ENCODE results near the gene TBXAS1.

The TBXAS1 gene

DNA sequence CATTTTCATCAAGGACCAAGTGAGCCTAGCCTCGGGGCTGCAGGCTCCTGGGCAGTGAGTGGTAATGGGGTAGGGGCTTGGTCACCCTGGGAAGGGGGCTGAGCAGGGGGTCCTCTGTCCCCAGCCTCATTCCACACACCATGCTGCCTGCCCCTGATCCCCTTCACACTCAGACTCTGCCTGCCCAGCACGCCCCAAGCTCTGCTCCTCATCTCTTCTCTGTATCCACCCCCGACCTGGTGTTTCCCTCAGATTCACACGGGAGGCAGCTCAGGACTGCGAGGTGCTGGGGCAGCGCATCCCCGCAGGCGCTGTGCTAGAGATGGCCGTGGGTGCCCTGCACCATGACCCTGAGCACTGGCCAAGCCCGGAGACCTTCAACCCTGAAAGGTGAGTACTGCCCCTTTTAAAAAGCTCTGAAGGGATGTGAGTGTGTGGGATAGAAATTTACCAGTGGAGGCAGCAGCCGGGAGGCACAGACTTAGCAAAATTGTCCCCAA lies 186.5 kb downstream of the TBXAS1 start:
- in situ Hi-C loops (cut with HindIII; ENCODE audit: low sequenced_read_pairs) = loop anchor here (25.0 kb wide), 1 partner anchor 528 kb away; the partner anchor contains the start of gene KLRG2

DNA sequence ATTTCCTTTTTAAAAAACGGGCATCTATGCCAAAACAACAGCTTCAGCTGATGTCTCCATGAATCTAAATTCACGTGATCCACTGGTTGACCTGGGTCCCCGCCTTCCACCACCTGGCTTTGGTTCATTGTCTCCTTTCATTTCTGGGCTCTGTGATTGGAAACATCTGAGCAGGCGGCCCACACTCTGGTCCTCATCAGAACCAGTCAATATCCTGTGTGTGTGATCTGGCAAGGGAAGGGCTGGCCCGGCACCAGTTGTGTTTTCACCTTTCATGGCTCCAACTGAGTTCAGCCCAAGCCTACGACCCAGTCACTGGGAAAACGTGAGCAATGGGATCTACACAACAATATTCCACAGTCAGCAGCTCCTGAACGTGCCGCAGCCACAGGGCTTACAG lies 187.5 kb downstream of the TBXAS1 start:
- in situ Hi-C loops (cut with HindIII; ENCODE audit: low sequenced_read_pairs) = loop anchor here (25.0 kb wide), 1 partner anchor 529 kb away; the partner anchor contains the start of gene KLRG2

DNA sequence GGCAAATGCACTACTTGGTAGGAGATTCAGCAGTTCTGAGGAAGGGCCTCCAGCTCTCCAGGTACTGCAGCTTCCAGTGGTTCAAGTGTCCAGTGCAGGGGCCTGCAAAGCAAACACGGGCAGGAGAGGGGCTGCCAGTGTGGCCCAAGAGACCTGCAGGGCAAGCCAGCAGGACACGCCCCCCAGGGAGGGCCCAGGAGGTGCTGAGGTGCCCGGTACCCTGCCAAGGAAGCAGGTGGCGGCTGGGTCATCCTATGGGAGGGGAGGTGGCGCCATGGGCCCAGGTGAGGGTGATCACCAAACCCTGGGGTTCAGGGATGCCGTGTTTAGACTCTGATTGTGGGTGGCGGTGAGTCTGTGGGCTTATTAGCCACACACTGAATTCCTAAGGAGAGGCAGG lies 188.0 kb downstream of the TBXAS1 start:
- in situ Hi-C loops (cut with HindIII; ENCODE audit: low sequenced_read_pairs) = loop anchor here (25.0 kb wide), 1 partner anchor 530 kb away; the partner anchor contains the start of gene KLRG2

DNA sequence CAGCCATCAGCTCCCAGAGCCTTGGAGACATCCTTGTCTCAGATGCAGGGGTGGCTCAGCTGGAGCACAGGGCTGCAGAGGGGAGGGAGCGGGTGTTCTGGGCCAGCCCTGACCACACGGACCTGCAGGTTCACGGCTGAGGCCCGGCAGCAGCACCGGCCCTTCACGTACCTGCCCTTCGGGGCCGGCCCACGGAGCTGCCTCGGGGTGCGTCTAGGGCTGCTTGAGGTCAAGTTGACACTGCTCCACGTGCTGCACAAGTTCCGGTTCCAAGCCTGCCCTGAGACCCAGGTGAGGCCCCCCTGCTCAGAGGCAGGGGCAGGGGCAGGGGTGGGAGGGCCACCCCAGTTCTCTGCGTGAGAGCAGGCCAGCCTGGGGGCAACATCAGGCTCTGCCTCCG lies 188.5 kb downstream of the TBXAS1 start:
- in situ Hi-C loops (cut with HindIII; ENCODE audit: low sequenced_read_pairs) = loop anchor here (25.0 kb wide), 1 partner anchor 530 kb away; the partner anchor contains the start of gene KLRG2

DNA sequence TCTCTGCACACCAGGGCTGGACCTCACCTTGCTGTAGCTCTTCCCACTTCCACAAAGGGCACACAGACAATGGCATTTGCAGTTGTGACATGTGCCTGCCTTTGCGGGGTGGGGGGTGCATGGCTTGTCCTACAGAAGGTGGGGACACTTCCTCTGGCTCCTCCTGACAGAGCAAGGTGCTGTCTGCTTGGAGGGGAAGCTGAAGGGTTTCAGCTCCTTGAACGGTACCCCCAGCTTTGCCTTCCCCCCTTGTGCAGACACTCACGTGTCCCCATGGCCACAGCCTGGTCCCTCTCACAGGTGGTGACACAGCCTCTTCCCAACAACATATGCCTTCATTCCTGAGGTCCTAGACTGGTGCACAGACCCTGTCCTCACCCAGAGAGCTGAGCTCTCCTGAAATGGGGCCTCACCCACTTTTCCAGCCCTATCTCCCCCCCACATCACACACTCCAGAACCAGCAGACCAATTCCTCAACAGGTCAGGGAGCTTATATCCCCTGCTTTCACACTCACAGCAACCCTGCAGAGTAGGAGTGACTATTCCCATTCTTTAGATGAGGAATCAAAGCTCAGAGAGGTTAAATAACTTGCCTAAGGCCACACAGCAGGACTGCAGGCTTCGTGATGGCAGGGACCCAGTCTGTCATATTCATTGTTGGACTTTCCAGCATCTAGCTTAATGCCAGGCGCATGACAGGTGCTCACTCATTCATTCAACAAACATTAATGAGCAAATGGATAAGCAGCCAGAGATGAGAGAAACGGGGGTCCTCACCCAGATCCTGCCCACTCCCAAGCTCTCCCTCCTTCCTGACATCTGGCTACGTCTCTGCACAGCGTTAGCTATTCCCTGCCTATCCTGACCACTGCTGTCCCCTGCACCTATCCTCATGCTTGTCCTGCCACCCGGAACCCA lies 189.3 kb downstream of the TBXAS1 start:
- in situ Hi-C loops (cut with HindIII; ENCODE audit: low sequenced_read_pairs) = loop anchor here (25.0 kb wide), 1 partner anchor 531 kb away; the partner anchor contains the start of gene KLRG2

DNA sequence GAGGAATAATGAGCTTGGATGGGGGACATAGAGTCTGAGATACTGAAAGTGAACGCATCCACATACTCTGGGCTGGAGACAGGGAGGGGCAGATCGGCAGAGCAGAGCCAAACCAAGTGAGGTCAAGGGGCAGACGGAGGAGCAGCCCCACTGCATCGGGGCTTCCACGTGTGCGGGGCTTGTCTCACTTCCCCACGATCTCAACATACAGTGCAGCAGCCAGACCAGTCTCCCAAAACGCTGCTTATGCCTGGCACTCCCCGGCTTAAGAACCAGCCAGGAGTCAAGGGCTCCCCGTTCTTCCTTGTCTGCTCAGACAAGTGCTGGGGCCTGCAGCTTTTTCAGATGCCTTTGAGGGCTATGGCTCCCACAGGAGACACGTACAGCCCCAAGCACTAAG lies 190.1 kb downstream of the TBXAS1 start:
- in situ Hi-C loops (cut with HindIII; ENCODE audit: low sequenced_read_pairs) = loop anchor here (25.0 kb wide), 1 partner anchor 532 kb away; the partner anchor contains the start of gene KLRG2

DNA sequence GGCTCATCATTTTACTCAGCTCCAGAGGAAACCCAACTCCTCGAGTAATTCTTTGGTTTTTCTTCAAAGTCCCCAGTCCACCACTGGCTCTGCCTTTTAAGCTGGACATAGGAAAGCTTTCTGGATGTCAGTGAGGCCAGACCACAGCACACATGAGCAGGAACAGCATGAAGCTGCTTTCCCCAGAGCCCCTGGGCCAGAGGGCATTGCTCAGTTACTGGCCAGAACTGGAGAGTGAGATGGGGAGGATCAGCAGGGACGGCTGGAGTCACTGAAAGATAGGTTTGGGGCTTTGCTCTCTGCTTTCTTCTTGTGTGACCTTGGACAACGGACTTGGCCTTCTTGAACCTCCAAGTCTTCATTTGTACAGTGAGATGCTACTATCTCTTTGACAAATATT lies 190.5 kb downstream of the TBXAS1 start:
- in situ Hi-C loops (cut with HindIII; ENCODE audit: low sequenced_read_pairs) = loop anchor here (25.0 kb wide), 1 partner anchor 532 kb away; the partner anchor contains the start of gene KLRG2

DNA sequence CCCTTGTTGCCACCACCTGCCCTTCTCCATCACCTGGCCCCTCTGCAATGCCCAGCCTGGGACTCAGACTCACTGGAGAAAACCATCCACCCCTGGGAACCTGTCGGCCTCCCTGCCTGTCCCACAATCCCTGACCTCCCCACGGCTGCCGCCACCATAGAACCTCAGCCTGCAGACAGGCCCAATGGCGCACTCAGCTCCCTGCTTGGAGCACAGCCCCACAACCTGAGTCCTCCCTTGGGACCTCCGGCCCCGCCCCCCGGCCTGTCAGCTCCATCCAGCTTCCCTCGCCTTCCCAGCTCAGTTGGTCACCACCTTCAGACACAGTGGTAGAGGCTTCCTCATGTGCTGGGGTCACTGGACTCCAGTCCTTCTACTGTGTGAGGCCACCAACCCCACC lies 192.5 kb downstream of the TBXAS1 start:
- in situ Hi-C loops (cut with HindIII; ENCODE audit: low sequenced_read_pairs) = loop anchor here (25.0 kb wide), 1 partner anchor 534 kb away; the partner anchor contains the start of gene KLRG2

DNA sequence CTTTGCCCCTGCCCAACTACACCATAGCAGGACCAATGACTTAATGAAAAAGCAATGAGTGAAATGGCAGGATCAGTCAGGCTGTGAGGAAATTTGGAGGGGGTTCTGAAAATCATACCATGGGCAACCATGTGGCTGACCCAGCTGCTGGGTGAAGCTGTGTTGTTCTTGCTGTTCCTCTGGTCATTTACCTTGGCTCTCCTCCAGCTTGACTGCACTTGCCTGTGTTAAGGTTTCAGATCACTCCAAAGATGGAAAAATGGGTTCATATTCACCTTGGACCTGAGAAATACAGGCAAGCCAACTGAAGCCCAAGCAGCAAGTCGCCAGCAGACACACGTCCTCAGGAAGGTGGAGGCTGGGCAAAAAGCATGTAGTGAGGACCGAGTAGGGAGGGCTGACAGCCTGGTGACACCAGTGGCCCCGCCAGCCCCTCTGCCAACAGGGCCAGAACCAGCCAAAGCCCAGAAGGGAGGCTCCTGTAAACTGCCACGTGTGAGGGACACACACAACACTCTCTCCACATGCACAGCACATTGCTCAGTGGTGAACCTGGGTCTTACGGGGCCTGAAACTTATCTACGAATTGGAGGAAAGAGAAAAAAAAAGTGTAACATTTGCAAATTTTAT lies 193.6 kb downstream of the TBXAS1 start:
- in situ Hi-C loops (cut with HindIII; ENCODE audit: low sequenced_read_pairs) = loop anchor here (25.0 kb wide), 1 partner anchor 535 kb away; the partner anchor contains the start of gene KLRG2

DNA sequence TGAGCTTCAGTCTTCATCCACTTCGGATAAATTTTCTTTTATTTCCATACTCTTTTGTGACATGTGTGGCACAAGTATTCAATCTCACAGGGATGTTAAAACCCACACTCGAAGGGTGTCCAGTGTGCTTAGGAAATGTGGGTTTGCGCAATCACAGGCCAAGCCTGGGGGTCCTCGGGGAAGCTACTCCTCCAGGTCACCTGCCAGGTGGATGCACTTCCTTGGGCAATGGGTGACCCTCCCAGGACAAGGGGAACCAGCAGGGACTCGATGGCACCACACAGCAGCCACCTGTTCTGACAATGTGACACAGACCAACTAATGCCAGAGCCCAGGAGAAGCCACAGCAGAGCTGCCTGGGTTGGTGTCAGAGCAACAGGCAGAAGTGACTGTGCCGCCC lies 194.7 kb downstream of the TBXAS1 start:
- in situ Hi-C loops (cut with HindIII; ENCODE audit: low sequenced_read_pairs) = loop anchor here (25.0 kb wide), 1 partner anchor 536 kb away; the partner anchor contains the start of gene KLRG2

DNA sequence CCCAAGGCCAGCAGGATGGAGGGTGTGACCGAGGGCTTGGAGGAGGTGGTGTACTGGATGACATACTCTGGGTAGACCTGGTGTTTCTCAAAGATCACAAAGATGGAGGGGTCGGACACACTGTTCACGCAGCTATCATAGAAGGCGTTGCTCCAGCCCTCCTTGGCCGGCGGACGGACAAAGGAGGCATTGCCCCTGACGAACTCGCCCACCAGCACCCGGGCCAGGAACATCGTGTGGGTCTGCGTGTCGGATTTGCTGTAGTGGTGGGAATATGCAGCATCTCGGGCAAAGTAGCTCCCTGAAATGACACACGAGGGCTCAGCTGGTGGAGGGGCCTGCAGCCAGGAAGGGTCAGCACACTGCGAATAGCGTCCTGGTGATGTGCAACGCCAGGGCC lies 195.5 kb downstream of the TBXAS1 start:
- in situ Hi-C loops (cut with HindIII; ENCODE audit: low sequenced_read_pairs) = loop anchor here (25.0 kb wide), 1 partner anchor 537 kb away; the partner anchor contains the start of gene KLRG2

DNA sequence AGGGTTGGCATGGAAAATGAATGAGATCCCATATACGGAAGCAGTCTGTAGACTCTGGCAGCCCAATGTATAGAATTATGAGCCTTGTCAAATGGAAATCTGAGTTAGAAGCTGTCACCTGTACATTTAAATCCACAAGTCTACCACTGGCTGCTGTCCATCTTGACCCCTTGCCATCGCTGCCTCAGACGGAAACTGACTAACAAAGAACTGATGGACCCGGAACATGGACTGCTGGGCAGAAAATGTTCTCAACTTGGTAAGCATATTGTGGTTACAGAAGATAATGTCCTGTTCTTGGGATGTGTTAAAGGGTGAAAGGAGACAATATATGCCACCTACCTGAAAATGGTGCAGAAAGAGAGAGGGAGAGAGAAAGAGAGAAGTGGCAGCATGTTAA lies 196.2 kb downstream of the TBXAS1 start:
- in situ Hi-C loops (cut with HindIII; ENCODE audit: low sequenced_read_pairs) = no loop called here

DNA sequence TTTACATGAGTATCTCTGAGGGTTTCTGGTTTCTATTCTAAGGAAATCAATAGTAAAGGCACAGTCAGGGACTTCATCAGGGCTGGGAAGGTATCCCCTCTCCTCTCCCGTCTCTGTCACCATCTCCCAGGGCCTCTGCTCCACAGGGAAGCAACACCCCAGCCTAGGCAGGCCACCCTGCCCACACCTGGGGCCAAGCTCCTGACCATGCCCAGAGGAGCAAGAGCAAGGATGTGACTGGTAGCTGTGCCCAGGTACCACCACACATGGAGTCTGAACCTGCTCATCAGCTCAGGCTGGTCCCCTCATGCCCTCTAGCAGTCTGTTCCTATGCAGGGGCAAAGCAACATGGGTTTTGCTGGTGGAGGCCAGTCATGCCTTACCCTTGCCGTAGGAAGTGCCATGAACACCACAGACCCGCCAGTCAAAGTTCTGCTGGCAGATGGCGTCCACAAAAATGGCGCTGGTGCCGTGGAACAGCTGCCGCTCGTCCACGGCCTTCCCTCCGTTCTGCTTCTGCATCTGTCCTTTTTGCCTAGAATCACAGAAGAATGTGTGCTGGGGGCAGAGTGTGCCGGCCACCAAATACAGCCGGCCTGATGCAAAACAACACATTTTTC lies 196.9 kb downstream of the TBXAS1 start:
- in situ Hi-C loops (cut with HindIII; ENCODE audit: low sequenced_read_pairs) = no loop called here

DNA sequence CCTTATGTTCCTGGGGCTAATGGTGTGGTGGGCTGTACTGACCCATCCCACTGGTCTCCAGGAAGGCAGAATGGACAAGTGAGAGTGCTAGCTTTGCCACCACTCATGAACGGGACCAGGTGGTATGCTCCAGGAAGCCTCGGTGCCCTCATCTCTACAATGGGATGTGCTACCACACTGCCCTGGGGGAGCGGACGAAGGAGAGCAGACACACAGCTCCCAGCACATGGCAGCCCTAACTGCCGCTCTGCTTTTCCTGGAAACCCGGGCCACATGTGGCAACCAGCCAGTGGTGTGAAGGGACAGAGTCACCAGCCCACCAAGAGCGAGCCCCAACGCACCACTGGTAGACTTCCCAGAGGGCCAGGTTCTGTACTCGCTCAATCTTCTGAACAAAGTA lies 197.9 kb downstream of the TBXAS1 start:
- in situ Hi-C loops (cut with HindIII; ENCODE audit: low sequenced_read_pairs) = no loop called here

DNA sequence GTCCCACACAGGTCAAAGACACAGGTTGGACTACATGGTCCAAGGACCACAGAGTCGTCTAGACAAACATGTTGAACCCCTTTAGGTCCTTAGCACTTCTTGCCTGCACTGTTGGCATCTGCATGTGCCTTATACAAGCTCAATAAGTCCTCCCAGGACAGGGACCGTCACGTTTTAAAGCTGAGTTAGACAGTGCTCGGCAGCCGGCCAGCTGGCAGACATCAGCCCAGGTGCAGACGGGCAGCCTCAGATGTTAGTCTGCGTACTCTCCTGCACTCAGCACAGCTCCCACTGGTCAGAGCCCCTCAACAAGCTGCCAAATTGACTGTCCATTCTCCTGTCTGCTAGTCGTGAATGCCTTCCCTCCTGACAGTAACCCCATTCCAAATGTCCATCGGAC lies 198.8 kb downstream of the TBXAS1 start:
- in situ Hi-C loops (cut with HindIII; ENCODE audit: low sequenced_read_pairs) = no loop called here

DNA sequence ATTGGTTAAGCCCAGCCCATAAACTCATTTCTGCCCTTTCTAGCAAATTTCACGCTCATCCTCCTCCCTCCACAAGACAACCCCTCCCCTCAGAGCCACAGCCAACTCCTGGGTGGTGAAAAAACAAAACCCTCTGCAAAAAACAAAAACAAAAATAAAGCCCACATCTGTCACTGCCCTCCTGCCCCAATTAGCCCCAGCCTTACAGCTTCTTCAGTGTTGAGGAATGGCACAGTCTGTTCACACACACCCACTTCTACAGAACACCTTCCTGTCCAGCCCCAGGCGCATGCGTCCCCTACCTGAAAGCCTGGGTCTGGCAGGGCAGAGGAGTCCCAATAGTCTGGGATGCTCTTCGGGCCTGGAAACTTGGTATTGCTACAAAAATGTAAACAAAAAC lies 199.2 kb downstream of the TBXAS1 start:
- in situ Hi-C loops (cut with HindIII; ENCODE audit: low sequenced_read_pairs) = no loop called here

DNA sequence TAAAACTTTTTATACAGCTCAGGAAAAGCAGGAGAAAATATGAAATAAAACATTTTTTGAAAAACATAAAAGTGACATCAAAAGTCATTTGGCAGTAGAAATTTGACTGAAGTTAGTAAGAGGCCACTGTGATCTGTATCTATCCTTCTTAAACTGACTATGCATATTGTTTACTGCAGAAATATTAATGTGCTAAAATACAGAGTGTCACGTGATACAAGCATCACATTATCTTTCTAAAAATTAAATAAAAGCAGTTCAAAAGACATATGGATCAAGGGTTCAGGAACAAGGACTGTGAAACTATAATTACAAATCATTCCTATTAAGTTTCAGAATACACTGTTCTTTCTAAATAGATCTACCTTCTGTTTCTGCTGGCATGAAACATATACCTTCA lies 200.0 kb downstream of the TBXAS1 start:
- in situ Hi-C loops (cut with HindIII; ENCODE audit: low sequenced_read_pairs) = no loop called here

DNA sequence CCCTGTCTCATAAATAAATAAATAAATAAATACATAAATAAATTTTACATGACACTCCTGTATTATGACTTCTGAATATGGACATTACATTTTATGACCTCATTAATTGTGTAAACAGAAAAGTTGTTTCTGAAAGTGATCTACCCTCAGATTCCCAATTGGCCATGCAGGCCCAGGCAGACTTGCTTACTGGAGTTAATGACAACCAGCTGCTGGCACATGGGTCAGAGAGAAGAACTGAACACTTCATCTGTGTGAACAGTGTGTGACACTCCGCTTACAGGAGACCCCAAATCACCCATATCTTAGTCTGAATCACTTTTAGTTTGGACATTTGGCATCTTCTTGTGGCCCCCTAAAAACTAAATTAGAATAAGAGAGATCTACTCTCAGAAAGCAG lies 202.3 kb downstream of the TBXAS1 start:
- in situ Hi-C loops (cut with HindIII; ENCODE audit: low sequenced_read_pairs) = no loop called here

DNA sequence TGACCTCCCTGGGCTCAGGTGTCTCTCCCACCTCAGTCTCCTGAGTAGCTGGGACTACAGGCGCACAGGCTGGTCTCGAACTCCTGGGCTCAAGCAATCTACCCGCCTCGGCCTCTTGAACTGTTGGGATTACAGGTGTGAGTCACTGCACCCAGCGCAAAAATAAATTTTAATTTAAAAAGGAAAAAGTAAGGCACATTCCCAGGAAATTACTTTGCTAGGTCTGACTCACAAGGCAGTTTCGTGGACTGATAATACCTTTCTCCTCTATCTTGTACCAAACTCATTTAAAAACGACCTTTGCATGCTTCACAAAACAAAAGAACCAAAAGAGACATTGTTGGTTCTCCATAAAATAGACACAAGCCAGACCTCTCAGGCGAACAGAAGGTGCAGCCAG lies 204.0 kb downstream of the TBXAS1 start:
- in situ Hi-C loops (cut with HindIII; ENCODE audit: low sequenced_read_pairs) = no loop called here

DNA sequence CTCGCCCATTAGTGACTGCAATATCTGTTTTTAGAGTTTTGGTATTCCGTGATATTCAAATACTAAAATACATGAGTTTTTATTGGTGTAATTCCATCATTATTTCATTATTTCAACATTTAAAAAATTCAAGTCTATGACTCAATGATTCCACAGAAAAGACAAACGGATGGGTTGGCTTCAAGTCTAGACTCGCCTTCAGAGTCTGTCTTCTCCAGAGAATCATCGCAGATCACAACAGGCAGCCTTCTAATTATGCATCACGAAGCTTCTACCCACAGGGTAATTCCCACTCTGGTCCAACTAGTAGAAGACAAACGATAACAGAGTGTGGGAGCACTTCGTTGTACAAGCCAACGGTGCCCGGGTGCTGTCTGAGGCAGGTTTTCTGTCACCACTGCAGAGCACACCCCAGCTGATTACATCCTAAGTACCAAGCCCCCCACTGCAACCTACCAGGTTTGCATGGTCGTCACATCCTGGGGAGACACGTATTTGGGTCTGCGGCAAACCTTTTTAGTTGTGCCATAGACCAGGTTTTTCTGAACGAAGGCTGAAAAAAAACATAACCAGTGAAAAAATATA lies 204.8 kb downstream of the TBXAS1 start:
- in situ Hi-C loops (cut with HindIII; ENCODE audit: low sequenced_read_pairs) = no loop called here

Measured in DLD1 (cell line).